ENCODE measurements around the gene ACAP3. TPM values are rescaled to one million over a fixed set of nuclear protein-coding genes. Genes with fewer than 3 reads are reported as not detected.

The ACAP3 gene
- total and polyA plus RNA-seq, 2 experiments from 2014 or later, result 8.1 to 31.9 TPM

DNA sequence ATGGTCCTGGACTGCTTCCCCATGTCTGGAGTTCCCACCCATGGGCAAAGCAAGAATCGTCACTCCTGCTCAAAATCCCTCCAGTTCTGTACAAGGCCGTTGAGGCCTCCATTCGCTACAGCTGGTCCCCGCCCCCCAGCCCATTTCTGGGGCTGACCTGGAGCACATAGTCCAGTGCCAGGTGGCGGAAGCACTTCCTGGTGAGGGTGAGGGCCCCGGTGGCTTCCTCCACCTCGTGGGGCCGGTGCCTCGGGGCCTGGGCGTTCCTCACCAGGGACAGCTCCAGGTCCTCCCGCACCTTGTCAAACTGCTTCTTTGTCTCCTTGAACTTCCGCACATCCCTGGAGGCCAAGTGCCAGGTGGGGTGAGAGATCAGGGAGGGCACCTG, 7.4 kb downstream of the ACAP3 start:
- no peaks in the 10 kb centered on the region for H3F3A ChIP-seq (replicated peaks; ENCODE audit: low read depth)
- H3K4me1 ChIP-seq (ENCODE audit: insufficient read depth), result peaks cover 6% of the 10 kb centered on the region; the same call in 1 of the 2 replicates
- H3K4me3 ChIP-seq, result no peak overlapping the region
- H3K9me2 ChIP-seq (ENCODE audit: insufficient read depth), result no peaks in the 10 kb centered on the region
- DNase-seq (ENCODE audit: low spot score), result no peak
- no peaks in the 10 kb centered on the region for H3K36me3 ChIP-seq (ENCODE audit: insufficient read depth)
- peaks cover 4% of the 10 kb centered on the region for H3K27me3 Mint-ChIP-seq (ENCODE audit: insufficient read depth, low read depth, poor library complexity)
- ATAC-seq, result no peak
- no peak overlapping the region for H3K27ac ChIP-seq (ENCODE audit: low read depth)
- peaks cover 6% of the 10 kb centered on the region; the same call in 1 of the 3 replicates for H3K4me1 Mint-ChIP-seq
- H3K79me2 ChIP-seq (replicated peaks; ENCODE audit: insufficient read depth), result no peaks in the 10 kb centered on the region
- H3K4me3 Mint-ChIP-seq, result no peak overlapping the region
- no peak overlapping the region for H3K4me2 ChIP-seq
- no peak overlapping the region for H2AFZ ChIP-seq
- TF ChIP-seq, protein P1, sequence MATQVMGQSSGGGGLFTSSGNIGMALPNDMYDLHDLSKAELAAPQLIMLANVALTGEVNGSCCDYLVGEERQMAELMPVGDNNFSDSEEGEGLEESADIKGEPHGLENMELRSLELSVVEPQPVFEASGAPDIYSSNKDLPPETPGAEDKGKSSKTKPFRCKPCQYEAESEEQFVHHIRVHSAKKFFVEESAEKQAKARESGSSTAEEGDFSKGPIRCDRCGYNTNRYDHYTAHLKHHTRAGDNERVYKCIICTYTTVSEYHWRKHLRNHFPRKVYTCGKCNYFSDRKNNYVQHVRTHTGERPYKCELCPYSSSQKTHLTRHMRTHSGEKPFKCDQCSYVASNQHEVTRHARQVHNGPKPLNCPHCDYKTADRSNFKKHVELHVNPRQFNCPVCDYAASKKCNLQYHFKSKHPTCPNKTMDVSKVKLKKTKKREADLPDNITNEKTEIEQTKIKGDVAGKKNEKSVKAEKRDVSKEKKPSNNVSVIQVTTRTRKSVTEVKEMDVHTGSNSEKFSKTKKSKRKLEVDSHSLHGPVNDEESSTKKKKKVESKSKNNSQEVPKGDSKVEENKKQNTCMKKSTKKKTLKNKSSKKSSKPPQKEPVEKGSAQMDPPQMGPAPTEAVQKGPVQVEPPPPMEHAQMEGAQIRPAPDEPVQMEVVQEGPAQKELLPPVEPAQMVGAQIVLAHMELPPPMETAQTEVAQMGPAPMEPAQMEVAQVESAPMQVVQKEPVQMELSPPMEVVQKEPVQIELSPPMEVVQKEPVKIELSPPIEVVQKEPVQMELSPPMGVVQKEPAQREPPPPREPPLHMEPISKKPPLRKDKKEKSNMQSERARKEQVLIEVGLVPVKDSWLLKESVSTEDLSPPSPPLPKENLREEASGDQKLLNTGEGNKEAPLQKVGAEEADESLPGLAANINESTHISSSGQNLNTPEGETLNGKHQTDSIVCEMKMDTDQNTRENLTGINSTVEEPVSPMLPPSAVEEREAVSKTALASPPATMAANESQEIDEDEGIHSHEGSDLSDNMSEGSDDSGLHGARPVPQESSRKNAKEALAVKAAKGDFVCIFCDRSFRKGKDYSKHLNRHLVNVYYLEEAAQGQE (IDR thresholded peaks at IDR 0.05; ENCODE audit: unreplicated experiment), result peak; percentile 37
- no peak for TF ChIP-seq ZNF114 (CRISPR knock-in tag; IDR thresholded peaks at IDR 0.05)
- no peak overlapping the region for H3K27ac Mint-ChIP-seq
- no peaks in the 10 kb centered on the region for H3K9me3 Mint-ChIP-seq
- no peaks in the 10 kb centered on the region for H4K20me1 ChIP-seq (replicated peaks; ENCODE audit: insufficient read depth)
- H3K27me3 ChIP-seq (ENCODE audit: insufficient read depth), result no peaks in the 10 kb centered on the region
- no peaks in the 10 kb centered on the region for H3K36me3 Mint-ChIP-seq (ENCODE audit: low read depth)

DNA sequence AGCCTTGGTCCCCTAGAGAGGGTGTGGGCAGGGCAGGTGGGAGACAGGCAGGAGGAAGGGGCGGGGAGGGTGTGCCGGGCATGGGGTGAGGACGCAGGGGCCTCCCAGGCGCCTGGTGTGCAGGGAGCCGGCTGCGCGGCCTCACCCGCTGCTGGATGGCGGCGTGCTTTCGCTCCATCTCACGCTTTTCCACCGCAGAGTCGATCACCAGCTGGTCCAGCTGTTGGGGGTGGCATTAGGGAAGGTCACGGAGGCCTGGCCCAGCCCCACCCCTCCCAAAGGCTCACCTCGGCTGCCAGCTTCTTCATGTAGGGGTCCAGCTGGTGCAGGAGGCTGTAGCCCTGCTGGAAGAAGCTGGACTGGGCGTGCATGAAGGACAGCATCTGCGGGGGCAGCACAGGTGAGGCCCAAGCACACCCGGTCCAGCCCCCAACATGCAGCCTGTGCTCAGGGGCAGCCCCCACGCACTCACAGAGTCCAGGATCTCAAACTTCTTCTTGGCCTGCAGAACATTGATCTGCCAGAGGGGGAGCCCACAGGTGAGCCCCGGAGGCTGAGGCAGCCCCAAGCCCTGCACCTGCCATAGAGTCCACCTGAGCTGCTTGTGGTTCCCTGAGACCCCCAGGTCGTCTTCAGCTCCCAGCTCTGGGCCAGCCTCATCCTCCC, 7.9 kb downstream of the ACAP3 start:
- DNase-seq (ENCODE audit: low spot score), result peak; percentile 78
- Histone ChIP-seq H2AFZ (no peak overlapping the region), H3K9me2 (ENCODE audit: insufficient read depth) (no peaks in the 10 kb centered on the region), H3K4me3 (no peak overlapping the region), H4K20me1 (replicated peaks; ENCODE audit: insufficient read depth) (no peaks in the 10 kb centered on the region), H3K4me1 (ENCODE audit: insufficient read depth) (peaks cover under 1% of the 10 kb centered on the region; the same call in 1 of the 2 replicates), H3K79me2 (replicated peaks; ENCODE audit: insufficient read depth) (no peaks in the 10 kb centered on the region), H3K27ac (ENCODE audit: low read depth) (no peak overlapping the region), H3K36me3 (ENCODE audit: insufficient read depth) (no peaks in the 10 kb centered on the region), H3K27me3 (ENCODE audit: insufficient read depth) (no peaks in the 10 kb centered on the region), H3K4me2 (no peak overlapping the region), H3F3A (replicated peaks; ENCODE audit: low read depth) (0 out of 2 replicates have a peak, but pooled peaks cover 2% of the 10 kb centered on the region)
- Mint-ChIP-seq H3K4me1 (peaks cover 3% of the 10 kb centered on the region; the same call in 1 of the 3 replicates), H3K27me3 (ENCODE audit: insufficient read depth, low read depth, poor library complexity) (peaks cover 4% of the 10 kb centered on the region), H3K27ac (no peak overlapping the region), H3K9me3 (no peaks in the 10 kb centered on the region), H3K36me3 (ENCODE audit: low read depth) (no peaks in the 10 kb centered on the region), H3K4me3 (no peak overlapping the region)
- peak; percentile 62 for ATAC-seq
- TF ChIP-seq POLR2AphosphoS5 (IDR thresholded peaks at IDR 0.05; ENCODE audit: low read depth) (no peak), EZH2phosphoT487 (IDR thresholded peaks at IDR 0.05; ENCODE audit: unreplicated experiment) (no peak)
- TF ChIP-seq, protein P1 (IDR thresholded peaks at IDR 0.05; ENCODE audit: unreplicated experiment), result peak; percentile 27
- TF ChIP-seq, protein P2, sequence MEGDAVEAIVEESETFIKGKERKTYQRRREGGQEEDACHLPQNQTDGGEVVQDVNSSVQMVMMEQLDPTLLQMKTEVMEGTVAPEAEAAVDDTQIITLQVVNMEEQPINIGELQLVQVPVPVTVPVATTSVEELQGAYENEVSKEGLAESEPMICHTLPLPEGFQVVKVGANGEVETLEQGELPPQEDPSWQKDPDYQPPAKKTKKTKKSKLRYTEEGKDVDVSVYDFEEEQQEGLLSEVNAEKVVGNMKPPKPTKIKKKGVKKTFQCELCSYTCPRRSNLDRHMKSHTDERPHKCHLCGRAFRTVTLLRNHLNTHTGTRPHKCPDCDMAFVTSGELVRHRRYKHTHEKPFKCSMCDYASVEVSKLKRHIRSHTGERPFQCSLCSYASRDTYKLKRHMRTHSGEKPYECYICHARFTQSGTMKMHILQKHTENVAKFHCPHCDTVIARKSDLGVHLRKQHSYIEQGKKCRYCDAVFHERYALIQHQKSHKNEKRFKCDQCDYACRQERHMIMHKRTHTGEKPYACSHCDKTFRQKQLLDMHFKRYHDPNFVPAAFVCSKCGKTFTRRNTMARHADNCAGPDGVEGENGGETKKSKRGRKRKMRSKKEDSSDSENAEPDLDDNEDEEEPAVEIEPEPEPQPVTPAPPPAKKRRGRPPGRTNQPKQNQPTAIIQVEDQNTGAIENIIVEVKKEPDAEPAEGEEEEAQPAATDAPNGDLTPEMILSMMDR (conservative IDR thresholded peaks at IDR 0.05; ENCODE audit: low read depth in 2 of 2), result peak; percentile 46 to 55

Data from GM23338 (cell line).